GM12864 (cell line): Measurements from ENCODE around the gene KCTD16.

ENCODE experiments used
- DNase-seq: peaks from one replicate; pipeline ENCODE4 v3.0.0-alpha.2; 2011; ENCODE audit warnings: low read depth
- H3K4me3 ChIP-seq: 2 replicates; pipeline ENCODE4 v1.5.1; 2011; ENCODE audit warnings: mild to moderate bottlenecking, low read depth, low read length, control low read depth
- TF ChIP-seq, protein P1 (sequence below): IDR thresholded peaks from 2 replicates; pipeline ENCODE4 v1.5.1; 2011; ENCODE audit warnings: low read depth, mild to moderate bottlenecking, moderate library complexity, low read length, control low read depth, inconsistent platforms; ENCODE audit errors: missing control alignments

KCTD16 gene

GRCh38 chr5:144331361-144331760 lies 160.7 kb downstream of the KCTD16 start:
- TF ChIP-seq, protein P1, sequence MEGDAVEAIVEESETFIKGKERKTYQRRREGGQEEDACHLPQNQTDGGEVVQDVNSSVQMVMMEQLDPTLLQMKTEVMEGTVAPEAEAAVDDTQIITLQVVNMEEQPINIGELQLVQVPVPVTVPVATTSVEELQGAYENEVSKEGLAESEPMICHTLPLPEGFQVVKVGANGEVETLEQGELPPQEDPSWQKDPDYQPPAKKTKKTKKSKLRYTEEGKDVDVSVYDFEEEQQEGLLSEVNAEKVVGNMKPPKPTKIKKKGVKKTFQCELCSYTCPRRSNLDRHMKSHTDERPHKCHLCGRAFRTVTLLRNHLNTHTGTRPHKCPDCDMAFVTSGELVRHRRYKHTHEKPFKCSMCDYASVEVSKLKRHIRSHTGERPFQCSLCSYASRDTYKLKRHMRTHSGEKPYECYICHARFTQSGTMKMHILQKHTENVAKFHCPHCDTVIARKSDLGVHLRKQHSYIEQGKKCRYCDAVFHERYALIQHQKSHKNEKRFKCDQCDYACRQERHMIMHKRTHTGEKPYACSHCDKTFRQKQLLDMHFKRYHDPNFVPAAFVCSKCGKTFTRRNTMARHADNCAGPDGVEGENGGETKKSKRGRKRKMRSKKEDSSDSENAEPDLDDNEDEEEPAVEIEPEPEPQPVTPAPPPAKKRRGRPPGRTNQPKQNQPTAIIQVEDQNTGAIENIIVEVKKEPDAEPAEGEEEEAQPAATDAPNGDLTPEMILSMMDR = no peak
- no peak overlapping the region for H3K4me3 ChIP-seq
- DNase-seq = no peak

DNA sequence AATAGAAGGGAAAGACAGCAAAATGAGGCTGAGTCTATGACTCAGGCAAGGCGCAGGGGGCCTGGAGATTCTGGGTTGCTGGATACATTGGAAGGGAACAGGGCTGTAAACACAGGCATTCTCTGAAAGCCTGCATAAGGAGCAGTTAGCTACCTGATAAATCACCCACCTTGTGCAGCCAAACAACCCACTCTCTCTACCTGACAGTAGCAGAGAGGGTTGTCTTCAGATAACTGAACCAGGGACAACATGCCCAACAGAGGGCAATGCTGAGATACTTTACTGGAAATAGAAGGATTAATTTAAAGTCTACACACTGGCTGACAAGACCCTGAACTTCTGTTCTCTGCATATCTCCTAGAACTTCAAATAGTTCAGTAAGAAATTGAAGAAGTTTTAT lies 161.6 kb downstream of the KCTD16 start:
- TF ChIP-seq, protein P1 = no peak
- DNase-seq = no peak
- H3K4me3 ChIP-seq = no peak overlapping the region

DNA sequence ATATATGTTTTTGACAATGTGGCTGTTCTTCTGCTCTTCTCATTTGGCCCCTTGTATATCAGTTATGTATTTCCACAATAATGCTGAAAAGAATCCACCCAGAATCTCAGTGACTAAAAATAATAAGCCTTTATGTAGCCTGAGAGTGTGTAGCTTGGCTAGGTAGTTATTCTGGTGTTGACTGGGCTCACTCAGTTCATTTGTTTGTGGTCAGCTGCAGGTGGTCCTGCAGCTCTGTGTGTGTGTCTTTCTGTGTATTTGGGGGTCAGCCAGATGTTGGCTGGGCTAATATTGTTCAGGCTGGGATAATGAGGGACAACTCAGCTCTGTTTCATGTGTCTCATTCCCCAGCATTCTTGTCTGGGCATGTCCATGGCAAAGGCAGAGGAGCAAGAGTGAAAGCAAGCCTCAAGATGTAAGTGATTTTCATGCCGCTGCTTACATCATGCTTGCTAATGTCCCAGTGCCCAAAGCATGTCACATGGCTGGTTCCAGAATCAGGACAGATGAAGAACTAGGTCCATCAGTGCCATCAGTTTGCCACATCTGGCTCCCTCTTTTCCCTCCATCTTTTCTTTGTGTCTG lies 162.8 kb downstream of the KCTD16 start:
- DNase-seq = no peak
- H3K4me3 ChIP-seq = no peak overlapping the region
- TF ChIP-seq, protein P1 = no peak

GRCh38 chr5:144335561-144335960 lies 164.9 kb downstream of the KCTD16 start:
- DNase-seq = no peak
- H3K4me3 ChIP-seq = no peak overlapping the region
- TF ChIP-seq, protein P1 = no peak

GRCh38 chr5:144336191-144336961 lies 165.7 kb downstream of the KCTD16 start:
- no peak overlapping the region for H3K4me3 ChIP-seq
- no peak for DNase-seq
- TF ChIP-seq, protein P1 = no peak

GRCh38 chr5:144352330-144352729 lies 181.7 kb downstream of the KCTD16 start:
- TF ChIP-seq, protein P1 = no peak
- no peak overlapping the region for H3K4me3 ChIP-seq
- DNase-seq = no peak

GRCh38 chr5:144352732-144353317 lies 182.2 kb downstream of the KCTD16 start:
- DNase-seq = no peak
- no peak overlapping the region for H3K4me3 ChIP-seq
- TF ChIP-seq, protein P1 = no peak
